Keratinocyte (primary cell): ENCODE data around the gene RPP25L. TPM values are rescaled to one million over a fixed set of nuclear protein-coding genes. Genes with fewer than 3 reads are reported as not detected.

ENCODE experiments used
- DNase-seq: peaks from one replicate; pipeline ENCODE4 v3.0.0-alpha.2; 2011; ENCODE audit warnings: low read depth, missing footprints, low spot score
- FAIRE-seq: peaks from 2 replicates; lab custom pipeline; 2011; peaks lifted over from hg19 to GRCh38; lab: Jason Lieb, UNC
- H2AFZ ChIP-seq: 2 replicates; pipeline ENCODE4 v1.6.0; 2012; ENCODE audit warnings: low read length, control low read depth, inconsistent platforms; ENCODE audit not compliant: control insufficient read depth
- H3K27ac ChIP-seq: 2 replicates; pipeline ENCODE4 v1.5.1; 2011; ENCODE audit warnings: low read length; ENCODE audit not compliant: control insufficient read depth, insufficient read depth
- H3K27me3 ChIP-seq: 3 replicates; pipeline ENCODE4 v1.6.0; 2011; ENCODE audit warnings: low read length; ENCODE audit not compliant: control insufficient read depth, insufficient read depth; ENCODE audit errors: extremely low read depth
- H3K36me3 ChIP-seq, 2 experiments: 2 replicates in 1 of 2; 3 replicates in 1 of 2; pipeline ENCODE4 v1.5.1; 2011; ENCODE audit warnings: low read length in 2 of 2, mild to moderate bottlenecking in 1 of 2; ENCODE audit not compliant: control insufficient read depth in 2 of 2, insufficient read depth in 2 of 2; ENCODE audit errors: extremely low read depth in 1 of 2
- H3K4me1 ChIP-seq: 3 replicates; pipeline ENCODE4 v1.5.1; 2011; ENCODE audit warnings: low read length; ENCODE audit not compliant: control insufficient read depth, insufficient read depth; ENCODE audit errors: extremely low read depth
- H3K4me2 ChIP-seq: 3 replicates; pipeline ENCODE4 v1.6.0; 2011; ENCODE audit warnings: low read depth, low read length; ENCODE audit not compliant: control insufficient read depth, insufficient read depth; ENCODE audit errors: extremely low read depth
- H3K4me3 ChIP-seq, 3 experiments: fragments of 200-600 bp in 1 of 3; sonication (generic) in 1 of 3; 2 replicates in 2 of 3; 3 replicates in 1 of 3; pipeline ENCODE4 v1.5.1; 2011 to 2016; ENCODE audit warnings: low read length in 3 of 3, mild to moderate bottlenecking in 3 of 3, control low read depth in 2 of 3, inconsistent platforms in 1 of 3, low read depth in 1 of 3, mixed read lengths in 1 of 3, mixed run types in 1 of 3, moderate library complexity in 1 of 3; ENCODE audit not compliant: control insufficient read depth in 2 of 3, insufficient read depth in 2 of 3; ENCODE audit errors: extremely low read depth in 1 of 3
- H3K79me2 ChIP-seq: 2 replicates; pipeline ENCODE4 v1.6.0; 2012; ENCODE audit warnings: low read length; ENCODE audit not compliant: control insufficient read depth, insufficient read depth
- H3K9ac ChIP-seq: 3 replicates; pipeline ENCODE4 v1.6.0; 2011; ENCODE audit warnings: low read length; ENCODE audit not compliant: control insufficient read depth, insufficient read depth; ENCODE audit errors: extremely low read depth
- H3K9me1 ChIP-seq: 3 replicates; pipeline ENCODE4 v1.6.0; 2011; ENCODE audit warnings: low read length; ENCODE audit not compliant: control insufficient read depth, insufficient read depth; ENCODE audit errors: extremely low read depth
- H3K9me3 ChIP-seq: 2 replicates; pipeline ENCODE4 v1.5.1; 2012; ENCODE audit warnings: low read depth, low read length; ENCODE audit not compliant: control insufficient read depth
- H4K20me1 ChIP-seq: 3 replicates; pipeline ENCODE4 v1.6.0; 2011; ENCODE audit warnings: low read length; ENCODE audit not compliant: control insufficient read depth, insufficient read depth; ENCODE audit errors: extremely low read depth
- EZH2 ChIP-seq: IDR thresholded peaks from one replicate; pipeline ENCODE4 v1.6.1; 2012; ENCODE audit warnings: inconsistent platforms, mild to moderate bottlenecking, low read length, moderate library complexity
- dilution Hi-C: fragments of 300-500 bp; cut with MboI; formaldehyde crosslinking; loops from one replicate; pipeline ENCODE4 v1.7.0; 2020; ENCODE audit warnings: low sequenced_read_pairs; ENCODE audit not compliant: extremely low pct_ligation_motif_present
- polyA plus RNA-seq, 5 experiments: library from polyadenylated mRNA; depleted of rRNA in 3 of 5; stranded (reverse) in 3 of 5; stranded (forward) in 1 of 5; unstranded in 1 of 5; fragments of >200 nt; gene quantifications; 1 replicate in 1 of 5; 2 replicates in 3 of 5; 3 replicates in 1 of 5; pipeline versions ENCODE4 v1.2.1 to v1.2.3, GENCODE V29; 2011 to 2012; ENCODE audit warnings: missing spikeins in 2 of 5, low read depth in 1 of 5, low replicate concordance in 1 of 5
- TF ChIP-seq, protein P1 (sequence below), 3 experiments: IDR thresholded peaks in 1 of 3; conservative IDR thresholded peaks in 1 of 3; optimal IDR thresholded peaks in 1 of 3; 2 replicates in 2 of 3; 3 replicates in 1 of 3; pipeline versions ENCODE3 to v1.5.1; 2011; ENCODE audit warnings: low read length in 3 of 3, mild to moderate bottlenecking in 3 of 3, moderate library complexity in 2 of 3, control low read depth in 1 of 3, inconsistent platforms in 1 of 3; ENCODE audit not compliant: insufficient read depth in 2 of 3; ENCODE audit errors: extremely low read depth in 1 of 3

The RPP25L gene
- polyA plus RNA-seq, 1 donor (not counting 4 experiments of a cell fraction or from before 2014, with no cell fraction given), result 23.4 TPM

DNA sequence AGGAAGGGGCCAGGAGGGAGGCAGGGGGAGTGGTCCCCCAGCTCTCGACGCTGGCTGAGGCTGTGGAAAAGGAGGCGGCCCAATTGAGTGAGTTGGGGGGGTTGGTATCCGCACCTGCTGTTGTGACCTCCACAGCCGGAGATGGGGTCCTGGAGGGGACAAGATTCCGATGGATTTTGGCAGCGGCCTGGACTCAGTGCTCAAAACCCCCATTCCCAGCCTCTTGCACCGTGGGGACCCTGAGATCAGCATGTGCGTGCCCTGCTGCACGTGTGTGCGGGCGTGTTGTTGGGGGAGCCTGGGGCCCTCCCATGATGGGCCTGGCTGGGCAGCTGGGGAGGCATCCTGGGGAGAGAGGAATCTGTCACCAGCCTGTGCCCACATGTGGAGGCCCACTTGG lies 37.3 kb downstream of the RPP25L start:
- H3K9ac ChIP-seq, result no peak overlapping the region
- TF ChIP-seq, protein P1, sequence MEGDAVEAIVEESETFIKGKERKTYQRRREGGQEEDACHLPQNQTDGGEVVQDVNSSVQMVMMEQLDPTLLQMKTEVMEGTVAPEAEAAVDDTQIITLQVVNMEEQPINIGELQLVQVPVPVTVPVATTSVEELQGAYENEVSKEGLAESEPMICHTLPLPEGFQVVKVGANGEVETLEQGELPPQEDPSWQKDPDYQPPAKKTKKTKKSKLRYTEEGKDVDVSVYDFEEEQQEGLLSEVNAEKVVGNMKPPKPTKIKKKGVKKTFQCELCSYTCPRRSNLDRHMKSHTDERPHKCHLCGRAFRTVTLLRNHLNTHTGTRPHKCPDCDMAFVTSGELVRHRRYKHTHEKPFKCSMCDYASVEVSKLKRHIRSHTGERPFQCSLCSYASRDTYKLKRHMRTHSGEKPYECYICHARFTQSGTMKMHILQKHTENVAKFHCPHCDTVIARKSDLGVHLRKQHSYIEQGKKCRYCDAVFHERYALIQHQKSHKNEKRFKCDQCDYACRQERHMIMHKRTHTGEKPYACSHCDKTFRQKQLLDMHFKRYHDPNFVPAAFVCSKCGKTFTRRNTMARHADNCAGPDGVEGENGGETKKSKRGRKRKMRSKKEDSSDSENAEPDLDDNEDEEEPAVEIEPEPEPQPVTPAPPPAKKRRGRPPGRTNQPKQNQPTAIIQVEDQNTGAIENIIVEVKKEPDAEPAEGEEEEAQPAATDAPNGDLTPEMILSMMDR (optimal IDR thresholded peaks at IDR 0.05 in 1 of 3, IDR thresholded peaks at IDR 0.05 in 1 of 3, conservative IDR thresholded peaks at IDR 0.05 in 1 of 3; ENCODE audit: extremely low read depth in 1 of 3, insufficient read depth in 2 of 3, low read length in 3 of 3), result no peak
- no peak for TF ChIP-seq EZH2
- H3K9me1 ChIP-seq, result no peaks in the 10 kb centered on the region
- FAIRE-seq, result no peak
- H4K20me1 ChIP-seq, result no peaks in the 10 kb centered on the region
- H3K27ac ChIP-seq, result no peak overlapping the region
- no peak overlapping the region for H3K4me3 ChIP-seq
- H3K9me3 ChIP-seq, result no peaks in the 10 kb centered on the region
- H3K36me3 ChIP-seq, result no peaks in the 10 kb centered on the region
- dilution Hi-C loops, result no loop called here
- peaks cover 67% of the 10 kb centered on the region for H3K27me3 ChIP-seq
- DNase-seq, result no peak
- no peak overlapping the region for H2AFZ ChIP-seq
- no peaks in the 10 kb centered on the region for H3K79me2 ChIP-seq
- H3K4me2 ChIP-seq, result no peak overlapping the region
- H3K4me1 ChIP-seq, result no peaks in the 10 kb centered on the region

GRCh38 chr9:34573599-34574325 lies 38.1 kb downstream of the RPP25L start:
- H4K20me1 ChIP-seq, result no peaks in the 10 kb centered on the region
- H3K4me1 ChIP-seq, result no peaks in the 10 kb centered on the region
- no peak overlapping the region for H3K9ac ChIP-seq
- no peak overlapping the region for H2AFZ ChIP-seq
- no peak overlapping the region for H3K4me3 ChIP-seq
- TF ChIP-seq EZH2, result no peak
- TF ChIP-seq, protein P1 (optimal IDR thresholded peaks at IDR 0.05 in 1 of 3, IDR thresholded peaks at IDR 0.05 in 1 of 3, conservative IDR thresholded peaks at IDR 0.05 in 1 of 3; ENCODE audit: extremely low read depth in 1 of 3, insufficient read depth in 2 of 3, low read length in 3 of 3), result no peak
- no peaks in the 10 kb centered on the region for H3K36me3 ChIP-seq
- dilution Hi-C loops, result no loop called here
- DNase-seq, result no peak
- H3K27ac ChIP-seq, result no peak overlapping the region
- FAIRE-seq, result no peak
- H3K9me3 ChIP-seq, result no peaks in the 10 kb centered on the region
- peaks cover 67% of the 10 kb centered on the region for H3K27me3 ChIP-seq
- H3K79me2 ChIP-seq, result no peaks in the 10 kb centered on the region
- H3K4me2 ChIP-seq, result no peak overlapping the region
- no peaks in the 10 kb centered on the region for H3K9me1 ChIP-seq
